HepG2 (cell line): Measurements from ENCODE around the gene MLX. TPM values are rescaled to one million over a fixed set of nuclear protein-coding genes. Genes with fewer than 3 reads are reported as not detected.

ENCODE experiments used
- ARNTL ChIP-seq: sonication (generic); formaldehyde crosslinking; IDR thresholded peaks from 2 replicates; pipeline ENCODE4 v1.4.0; 2020; ENCODE audit warnings: mild to moderate bottlenecking, missing genetic modification reagents
- ATF5 ChIP-seq: sonication (generic); formaldehyde crosslinking; IDR thresholded peaks from 2 replicates; pipeline ENCODE4 v1.4.0; 2020; ENCODE audit warnings: mild to moderate bottlenecking, low read depth, missing genetic modification reagents
- CCDC6 ChIP-seq: sonication (generic); formaldehyde crosslinking; IDR thresholded peaks from 2 replicates; pipeline ENCODE4 v1.8.1; 2022; ENCODE audit warnings: mild to moderate bottlenecking, missing genetic modification reagents, moderate library complexity
- DPF2 ChIP-seq: sonication (generic); formaldehyde crosslinking; IDR thresholded peaks from 2 replicates; pipeline ENCODE4 v1.4.0; 2020; ENCODE audit warnings: mild to moderate bottlenecking, low read depth, missing genetic modification reagents, borderline replicate concordance
- ELF1 ChIP-seq: sonication (generic); formaldehyde crosslinking; IDR thresholded peaks from 2 replicates; pipeline ENCODE4 v1.4.0; 2020; ENCODE audit warnings: missing genetic modification reagents
- JUN ChIP-seq: sonication (generic); formaldehyde crosslinking; IDR thresholded peaks from 2 replicates; pipeline ENCODE4 v1.4.0; 2020; ENCODE audit warnings: mild to moderate bottlenecking, missing genetic modification reagents
- KAT8 ChIP-seq: IDR thresholded peaks from 2 replicates; pipeline ENCODE4 v1.6.1; 2016; ENCODE audit warnings: missing genetic modification reagents, missing compliant biosample characterization
- KDM1A ChIP-seq: IDR thresholded peaks from 2 replicates; pipeline ENCODE4 v1.6.1; 2016; ENCODE audit warnings: missing compliant biosample characterization
- KLF9 ChIP-seq: IDR thresholded peaks from 2 replicates; pipeline ENCODE4 v1.6.1; 2016; ENCODE audit warnings: low read depth
- MEIS2 ChIP-seq: sonication (generic); formaldehyde crosslinking; IDR thresholded peaks from 2 replicates; pipeline ENCODE4 v1.9.0; 2021; ENCODE audit warnings: mild to moderate bottlenecking, missing genetic modification reagents
- NFKBIZ ChIP-seq: IDR thresholded peaks from 2 replicates; pipeline ENCODE4 v1.6.1; 2018; ENCODE audit warnings: missing genetic modification reagents, missing compliant biosample characterization
- NFYC ChIP-seq: IDR thresholded peaks from 2 replicates; pipeline ENCODE4 v1.6.1; 2016; ENCODE audit warnings: missing genetic modification reagents, missing compliant biosample characterization
- NR2F1 ChIP-seq, 2 experiments: fragments of 450-650 bp in 1 of 2; formaldehyde crosslinking in 1 of 2; IDR thresholded peaks; 2 replicates each; pipeline versions ENCODE4 v1.5.0 to v1.6.1; 2016 to 2020; ENCODE audit warnings: mild to moderate bottlenecking in 1 of 2, missing compliant biosample characterization in 1 of 2, missing genetic modification reagents in 1 of 2, moderate library complexity in 1 of 2
- ONECUT2 ChIP-seq: sonication (generic); formaldehyde crosslinking; IDR thresholded peaks from 2 replicates; pipeline ENCODE4 v1.4.0; 2020; ENCODE audit warnings: missing genetic modification reagents
- RCOR2 ChIP-seq: IDR thresholded peaks from 2 replicates; pipeline ENCODE4 v1.6.1; 2016; ENCODE audit warnings: missing biosample characterization, missing genetic modification reagents
- SIN3B ChIP-seq: fragments of 150-350 bp; IDR thresholded peaks from 2 replicates; pipeline ENCODE4 v1.6.1; 2014; ENCODE audit warnings: low read length
- SKIL ChIP-seq: sonication (generic); formaldehyde crosslinking; IDR thresholded peaks from 2 replicates; pipeline ENCODE4 v1.8.0; 2022; ENCODE audit warnings: missing genetic modification reagents, mild to moderate bottlenecking, moderate library complexity, borderline replicate concordance
- THRA ChIP-seq: sonication (generic); formaldehyde crosslinking; IDR thresholded peaks from 2 replicates; pipeline ENCODE4 v1.4.0; 2020; ENCODE audit warnings: missing genetic modification reagents, borderline replicate concordance
- ZKSCAN1 ChIP-seq: fragments of 150-350 bp; IDR thresholded peaks from 2 replicates; pipeline ENCODE4 v1.6.1; 2014; ENCODE audit warnings: low read length
- ZNF550 ChIP-seq: sonication (generic); formaldehyde crosslinking; IDR thresholded peaks from 2 replicates; pipeline ENCODE4 v1.4.0; 2020; ENCODE audit warnings: mild to moderate bottlenecking, missing genetic modification reagents, borderline replicate concordance
- ZNF589 ChIP-seq: sonication (generic); formaldehyde crosslinking; conservative IDR thresholded peaks from 2 replicates; pipeline ENCODE4 v1.8.0; 2022; ENCODE audit warnings: mild to moderate bottlenecking, moderate library complexity, missing genetic modification reagents
- ZNF772 ChIP-seq: sonication (generic); formaldehyde crosslinking; IDR thresholded peaks from 2 replicates; pipeline ENCODE4 v1.5.0; 2020; ENCODE audit warnings: mild to moderate bottlenecking, missing genetic modification reagents
- ZSCAN25 ChIP-seq: sonication (generic); formaldehyde crosslinking; IDR thresholded peaks from 2 replicates; pipeline ENCODE4 v1.8.0; 2022; ENCODE audit warnings: mild to moderate bottlenecking, missing genetic modification reagents
- polyA plus RNA-seq, 8 experiments: library from polyadenylated mRNA; depleted of rRNA in 3 of 8; stranded (reverse) in 7 of 8; unstranded in 1 of 8; fragments of >200 nt; fragmentation: Illumina TruSeq in 4 of 8; extraction: Trizol in 4 of 8; gene quantifications; 2 replicates each; pipeline versions ENCODE4 v1.2.1 to v1.2.3, GENCODE V29; 2011 to 2016; ENCODE audit warnings: low read depth in 4 of 8, missing spikeins in 1 of 8, mixed read lengths in 1 of 8; ENCODE audit not compliant: insufficient read depth in 1 of 8
- total RNA-seq, 5 experiments: library from RNA; depleted of rRNA; stranded (reverse); fragments of >200 nt; fragmentation: Illumina TruSeq; extraction: Trizol; gene quantifications; 2 replicates each; pipeline ENCODE4 v1.2.3, GENCODE V29; 2016; ENCODE audit warnings: low read depth in 1 of 5

The MLX gene
- total and polyA plus RNA-seq, 2 of the 13 experiments (the other 11 are each of a cell fraction or from before 2014, with no cell fraction given): 38.9 to 74.4 TPM

GRCh38 chr17:42530952-42531454, 35.9 kb upstream of the MLX start (continued):
- TF ChIP-seq MEIS2 (0 out of 2 replicates have a peak, but pooled peaks have one; percentile 31), DPF2 (peak; percentile 96), THRA (peak; percentile 97), RCOR2 (CRISPR knock-in tag) (0 out of 2 replicates have a peak, but pooled peaks have one; percentile 47), KDM1A (peak; percentile 53; the same call in 1 of the 2 replicates), NFKBIZ (CRISPR knock-in tag) (peak; percentile 79; the same call in 1 of the 2 replicates), ONECUT2 (CRISPR knock-in tag) (0 out of 2 replicates have a peak, but pooled peaks have one; percentile 24), KAT8 (CRISPR knock-in tag) (peak; percentile 67; the same call in 1 of the 2 replicates), ZNF550 (CRISPR knock-in tag) (no peak), ZSCAN25 (CRISPR knock-in tag) (peak; percentile 75), CCDC6 (peak; percentile 60; the same call in 1 of the 2 replicates), ARNTL (peak; percentile 85), ELF1 (CRISPR knock-in tag) (peak; percentile 17; the same call in 1 of the 2 replicates), SKIL (peak; percentile 96), KLF9 (CRISPR knock-in tag) (no peak), NR2F1 (CRISPR knock-in tag; IDR thresholded peaks at IDR 0.05) (peak; percentile 87 to 95), JUN (peak; percentile 63; the same call in 1 of the 2 replicates), ZNF589 (CRISPR knock-in tag) (peak; percentile 80; the same call in 1 of the 2 replicates), ZNF772 (CRISPR knock-in tag) (peak; percentile 88), SIN3B (no peak), ZKSCAN1 (peak; percentile 4; the same call in 1 of the 2 replicates), NFYC (peak; percentile 39; the same call in 1 of the 2 replicates), ATF5 (0 out of 2 replicates have a peak, but pooled peaks have one; percentile 54)
